Measurements from ENCODE around the gene ZNF397. TPM values are rescaled to one million over a fixed set of nuclear protein-coding genes. Genes with fewer than 3 reads are reported as not detected.

The ZNF397 gene
- total and polyA plus RNA-seq, 2 donors from 2014 or later = 15.5 to 28.6 TPM

- intact Hi-C loops (cut with DNase I) = no loop called here
- Histone ChIP-seq H3K27me3 (ENCODE audit: control insufficient read depth, insufficient read depth, low read length) (no peaks in the 10 kb centered on the region), H3K4me1 (ENCODE audit: control insufficient read depth in 2 of 3, insufficient read depth in 2 of 3, low read depth in 1 of 3, low read length in 3 of 3) (peaks cover 0 to 2% (median 0%) of the 10 kb centered on the region in 3 donors), H3K4me3 (ENCODE audit: low read length in 3 of 3) (peak overlapping the region in 1 of 3 donors; percentile 72), H3K9ac (ENCODE audit: low read length in 3 of 3) (peak overlapping the region in 1 of 3 donors; percentile 84), H3K36me3 (ENCODE audit: control insufficient read depth in 2 of 3, insufficient read depth in 3 of 3, low read length in 3 of 3) (peaks cover 13 to 47% (median 32%) of the 10 kb centered on the region in 3 donors), H3K9me3 (ENCODE audit: control insufficient read depth in 2 of 3, insufficient read depth in 1 of 3, low read length in 3 of 3) (peaks cover 0 to 12% (median 0%) of the 10 kb centered on the region in 3 donors), H3K27ac (ENCODE audit: low read depth in 2 of 2, low read length in 2 of 2) (no peak overlapping the region)
- TF ChIP-seq CTCF (IDR thresholded peaks at IDR 0.05; ENCODE audit: borderline replicate concordance, extremely low read depth, insufficient read depth) = no peak
- DNase-seq (peak in 1 of 5 donors; percentile 2), FAIRE-seq (no peak)
Observed at GRCh38 chr18:35242426-35242825, 1.6 kb downstream of the ZNF397 start.

GRCh38 chr18:35244671-35245070 is 3.8 kb downstream of the ZNF397 start:
- no peak overlapping the region for H3K9ac ChIP-seq (ENCODE audit: low read length in 3 of 3)
- H3K4me3 ChIP-seq (ENCODE audit: low read length in 3 of 3) = no peak overlapping the region
- no peak for TF ChIP-seq CTCF (IDR thresholded peaks at IDR 0.05; ENCODE audit: borderline replicate concordance, extremely low read depth, insufficient read depth)
- no peaks in the 10 kb centered on the region for H3K27me3 ChIP-seq (ENCODE audit: control insufficient read depth, insufficient read depth, low read length)
- intact Hi-C loops (cut with DNase I) = no loop called here
- peaks cover 0 to 2% (median 0%) of the 10 kb centered on the region in 3 donors for H3K4me1 ChIP-seq (ENCODE audit: control insufficient read depth in 2 of 3, insufficient read depth in 2 of 3, low read depth in 1 of 3, low read length in 3 of 3)
- DNase-seq (no peak), FAIRE-seq (no peak)
- peaks cover 0 to 12% (median 0%) of the 10 kb centered on the region in 3 donors for H3K9me3 ChIP-seq (ENCODE audit: control insufficient read depth in 2 of 3, insufficient read depth in 1 of 3, low read length in 3 of 3)
- H3K27ac ChIP-seq (ENCODE audit: low read depth in 2 of 2, low read length in 2 of 2) = no peak overlapping the region
- peaks cover 25 to 54% (median 38%) of the 10 kb centered on the region in 3 donors for H3K36me3 ChIP-seq (ENCODE audit: control insufficient read depth in 2 of 3, insufficient read depth in 3 of 3, low read length in 3 of 3)

- intact Hi-C loops (cut with DNase I) = no loop called here
- DNase-seq (no peak), FAIRE-seq (no peak)
- H3K27ac ChIP-seq (ENCODE audit: low read depth in 2 of 2, low read length in 2 of 2) = no peak overlapping the region
- H3K4me1 ChIP-seq (ENCODE audit: control insufficient read depth in 2 of 3, insufficient read depth in 2 of 3, low read depth in 1 of 3, low read length in 3 of 3) = no peaks in the 10 kb centered on the region
- peaks cover 0 to 12% (median 0%) of the 10 kb centered on the region in 3 donors for H3K9me3 ChIP-seq (ENCODE audit: control insufficient read depth in 2 of 3, insufficient read depth in 1 of 3, low read length in 3 of 3)
- H3K4me3 ChIP-seq (ENCODE audit: low read length in 3 of 3) = no peak overlapping the region
- H3K27me3 ChIP-seq (ENCODE audit: control insufficient read depth, insufficient read depth, low read length) = no peaks in the 10 kb centered on the region
- H3K9ac ChIP-seq (ENCODE audit: low read length in 3 of 3) = no peak overlapping the region
- H3K36me3 ChIP-seq (ENCODE audit: control insufficient read depth in 2 of 3, insufficient read depth in 3 of 3, low read length in 3 of 3) = peaks cover 25 to 54% (median 42%) of the 10 kb centered on the region in 3 donors
- TF ChIP-seq CTCF (IDR thresholded peaks at IDR 0.05; ENCODE audit: borderline replicate concordance, extremely low read depth, insufficient read depth) = no peak
Observed at GRCh38 chr18:35245719-35246317, 5.0 kb downstream of the ZNF397 start.
